GM21390 (cell line): ENCODE data around the gene B3GNT8.
A peak's percentile ranks its signal among the peaks of the same experiment; 100 is the strongest.
"Not testable (repeated sequence)": the region's sequence is repeated elsewhere in the genome, so short reads cannot be mapped to it uniquely, and the experiment has no call there.

Experiments used
- ATAC-seq: cut with Tn5 transposase; IDR thresholded peaks from one replicate; pipeline ENCODE4 v1.9.1; 2021; ENCODE audit not compliant: unreplicated experiment

Gene B3GNT8, protein sequence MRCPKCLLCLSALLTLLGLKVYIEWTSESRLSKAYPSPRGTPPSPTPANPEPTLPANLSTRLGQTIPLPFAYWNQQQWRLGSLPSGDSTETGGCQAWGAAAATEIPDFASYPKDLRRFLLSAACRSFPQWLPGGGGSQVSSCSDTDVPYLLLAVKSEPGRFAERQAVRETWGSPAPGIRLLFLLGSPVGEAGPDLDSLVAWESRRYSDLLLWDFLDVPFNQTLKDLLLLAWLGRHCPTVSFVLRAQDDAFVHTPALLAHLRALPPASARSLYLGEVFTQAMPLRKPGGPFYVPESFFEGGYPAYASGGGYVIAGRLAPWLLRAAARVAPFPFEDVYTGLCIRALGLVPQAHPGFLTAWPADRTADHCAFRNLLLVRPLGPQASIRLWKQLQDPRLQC

DNA sequence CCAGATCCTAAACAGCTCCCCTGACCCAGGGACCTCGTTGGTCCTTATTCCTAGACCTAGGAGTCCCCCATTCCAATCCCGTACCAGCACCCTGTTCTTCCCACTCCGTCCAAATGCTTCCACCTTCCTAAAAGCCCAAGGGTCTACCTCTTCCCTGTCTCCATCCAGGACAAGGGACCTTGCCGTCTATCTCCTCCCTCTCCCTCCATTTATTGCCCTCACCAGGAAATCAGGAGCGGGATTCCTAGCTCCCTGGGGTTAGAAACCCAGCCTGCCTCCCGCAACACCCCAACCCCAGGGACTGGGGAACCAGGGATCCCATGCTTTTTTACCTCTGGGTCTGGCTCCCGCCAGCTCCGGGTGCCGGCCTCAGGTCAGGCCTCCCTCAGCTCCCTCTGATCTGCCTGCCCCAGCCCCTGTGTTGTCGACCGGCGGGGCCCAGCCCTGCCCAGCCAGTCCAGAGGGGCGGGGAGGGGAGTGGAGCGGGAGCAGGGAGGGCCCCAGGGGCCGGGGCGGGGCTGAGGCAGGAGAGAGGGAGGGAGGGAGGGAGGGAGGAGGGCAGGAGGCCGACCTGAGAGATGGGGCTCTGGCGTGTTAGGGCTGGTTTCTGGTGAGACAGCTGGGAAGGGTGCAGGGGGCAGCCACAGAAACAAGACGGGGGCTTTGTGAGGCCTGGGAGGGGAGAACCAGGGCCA is at the start of gene B3GNT8:
Gene B3GNT8, minus strand, starts transcription at position 423 of the 695 bp plus-strand sequence. CDS start 596 bp downstream, outside the sequence.
- no peak for ATAC-seq

DNA sequence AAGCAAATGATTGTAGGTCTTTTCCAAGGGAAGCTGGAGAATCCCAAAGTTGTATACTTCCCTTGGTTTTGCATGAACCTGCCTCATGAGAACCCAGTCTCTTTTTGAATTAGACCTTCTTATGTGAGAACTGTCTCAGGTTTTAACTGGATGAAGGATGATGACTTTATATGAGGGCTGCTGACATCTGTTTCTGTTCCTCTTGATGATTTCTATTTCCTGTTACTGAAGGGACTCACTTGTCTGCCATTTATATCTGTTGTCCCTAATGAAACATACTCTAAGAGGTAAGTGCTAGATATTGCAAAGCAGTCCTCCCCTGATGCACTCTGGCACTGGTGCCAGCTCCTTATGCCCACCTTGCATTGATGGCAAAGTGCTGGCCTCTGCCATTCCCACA is 49.4 kb upstream of the B3GNT8 start:
- ATAC-seq, result no peak

DNA sequence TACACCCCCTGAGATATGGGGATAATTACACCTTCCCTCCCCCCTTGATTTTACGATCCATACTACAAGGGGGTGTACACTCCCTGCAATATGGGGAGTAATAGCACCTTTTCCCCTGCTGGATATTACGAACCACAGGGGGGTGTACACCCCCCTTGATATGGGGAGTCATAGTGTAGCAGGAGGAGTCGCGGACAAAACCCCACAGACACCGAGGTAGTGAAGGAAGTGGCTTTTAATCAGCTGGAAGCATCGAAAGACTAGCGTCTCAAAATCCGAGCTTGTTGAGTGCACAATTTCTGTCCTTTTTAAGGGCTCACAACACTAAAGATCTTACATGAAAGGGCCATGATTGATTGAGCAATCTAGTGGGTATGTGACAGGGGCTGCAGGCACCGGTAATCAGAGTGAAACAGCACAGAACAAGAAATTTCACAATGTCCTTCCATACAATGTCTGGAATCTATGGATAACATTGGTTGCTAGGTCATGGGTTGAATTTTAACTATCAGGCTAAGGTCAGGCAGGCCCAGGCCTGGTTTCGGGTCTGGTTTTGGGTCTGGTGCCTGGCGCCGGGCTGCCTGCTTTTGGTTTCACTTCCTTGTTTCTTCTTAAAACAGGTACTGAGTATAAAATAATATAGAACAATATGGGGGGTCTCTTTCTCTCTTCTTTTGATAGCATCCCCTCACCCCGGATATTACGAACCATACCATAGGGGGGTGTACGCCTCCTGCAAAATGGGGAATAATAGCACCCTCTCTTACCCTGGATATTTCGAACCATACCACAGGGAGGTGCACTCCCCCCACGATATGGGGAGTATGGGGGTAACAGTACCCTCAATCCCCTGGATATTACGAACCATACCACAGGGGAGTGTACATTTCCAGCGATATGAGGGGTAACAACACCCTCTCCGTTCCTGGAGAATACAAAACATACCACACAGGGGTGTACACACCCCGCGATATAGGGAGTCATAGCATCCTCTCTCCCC is 36.4 kb upstream of the B3GNT8 start:
- not testable (repeated sequence) for ATAC-seq

DNA sequence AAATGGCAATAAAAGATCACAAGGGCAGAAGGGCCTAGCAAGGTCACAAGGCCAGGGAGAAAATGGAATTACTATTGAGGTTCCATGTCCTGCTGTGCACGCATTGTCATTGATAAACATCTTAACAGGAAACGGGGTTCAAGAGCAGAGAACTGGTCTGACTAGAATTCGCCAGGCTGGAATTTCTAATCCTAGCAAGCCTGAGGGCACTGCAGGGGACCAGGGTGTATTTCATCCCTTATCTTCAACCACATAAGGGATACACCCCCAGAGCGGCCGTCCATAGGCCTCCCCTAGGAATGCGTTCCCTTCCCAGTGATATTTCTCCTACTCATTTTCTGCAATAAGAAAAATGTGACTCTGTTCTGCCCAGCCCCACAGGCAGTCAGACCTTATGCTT is 35.3 kb upstream of the B3GNT8 start:
- ATAC-seq, result no peak

DNA sequence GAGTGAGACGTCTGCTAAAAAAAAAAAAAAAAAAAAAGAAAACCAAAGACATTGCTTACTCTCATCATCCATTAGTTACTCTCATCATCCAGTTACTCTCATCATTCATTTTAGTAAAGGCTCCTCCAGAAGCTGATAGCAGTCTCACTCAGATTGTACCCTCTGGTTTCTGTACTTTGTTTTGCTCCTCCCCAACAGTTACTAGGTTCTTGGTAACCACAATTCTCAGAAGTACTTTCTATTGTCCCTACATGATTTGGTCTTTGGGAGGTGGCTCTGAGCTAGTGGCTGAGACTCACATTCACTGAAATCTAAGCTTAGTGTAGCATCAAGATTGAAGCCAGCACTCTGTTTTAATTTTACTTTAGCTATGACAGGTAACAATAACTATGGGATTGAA is 30.1 kb upstream of the B3GNT8 start:
- ATAC-seq, result peak; percentile 66

DNA sequence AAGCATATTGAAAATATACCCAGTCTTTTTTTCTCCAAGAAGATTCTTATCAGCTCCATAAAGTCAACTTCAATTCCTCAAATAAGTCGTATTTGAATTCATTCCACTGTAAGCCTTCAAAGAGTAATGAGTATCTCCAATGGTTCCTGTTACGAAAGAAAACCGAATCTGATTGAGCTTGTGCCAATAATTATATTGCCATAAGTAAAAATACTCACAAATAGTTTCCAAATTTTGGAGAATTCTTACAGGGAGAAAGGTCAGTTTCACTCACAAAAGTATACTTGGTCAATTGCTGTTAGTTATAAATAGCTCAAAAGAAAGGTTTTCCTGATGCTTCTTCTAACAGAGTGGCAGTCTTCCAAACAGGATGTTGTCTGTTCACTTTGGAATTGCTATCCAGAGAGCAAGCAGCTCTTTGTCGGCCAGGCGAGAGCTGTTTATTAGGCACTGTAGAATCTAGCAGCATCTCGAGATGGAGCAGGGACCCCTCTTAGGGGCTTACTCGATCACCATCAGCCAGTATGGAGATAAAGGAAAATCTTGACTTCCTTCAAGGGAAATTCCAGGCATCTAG is 29.3 kb upstream of the B3GNT8 start:
- no peak for ATAC-seq

DNA sequence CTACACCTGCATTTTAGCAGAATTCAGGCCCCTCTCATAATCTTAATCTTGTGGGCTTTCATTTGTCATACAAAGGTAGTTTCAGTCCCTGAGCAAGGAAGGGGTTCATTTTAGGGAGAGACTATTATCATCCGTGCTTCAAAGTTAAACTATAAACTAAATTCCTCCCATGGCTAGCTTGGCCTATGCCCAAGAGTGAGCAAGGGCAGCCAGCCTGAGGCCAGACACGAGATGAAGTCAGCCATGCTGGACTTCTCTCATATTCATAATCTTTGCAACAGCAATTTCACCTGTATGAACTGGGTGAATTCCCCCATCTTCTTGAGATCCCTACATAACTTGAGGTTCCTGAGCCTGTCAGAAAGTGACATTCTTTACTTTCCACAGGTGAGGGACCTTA is 28.8 kb upstream of the B3GNT8 start:
- ATAC-seq, result no peak

DNA sequence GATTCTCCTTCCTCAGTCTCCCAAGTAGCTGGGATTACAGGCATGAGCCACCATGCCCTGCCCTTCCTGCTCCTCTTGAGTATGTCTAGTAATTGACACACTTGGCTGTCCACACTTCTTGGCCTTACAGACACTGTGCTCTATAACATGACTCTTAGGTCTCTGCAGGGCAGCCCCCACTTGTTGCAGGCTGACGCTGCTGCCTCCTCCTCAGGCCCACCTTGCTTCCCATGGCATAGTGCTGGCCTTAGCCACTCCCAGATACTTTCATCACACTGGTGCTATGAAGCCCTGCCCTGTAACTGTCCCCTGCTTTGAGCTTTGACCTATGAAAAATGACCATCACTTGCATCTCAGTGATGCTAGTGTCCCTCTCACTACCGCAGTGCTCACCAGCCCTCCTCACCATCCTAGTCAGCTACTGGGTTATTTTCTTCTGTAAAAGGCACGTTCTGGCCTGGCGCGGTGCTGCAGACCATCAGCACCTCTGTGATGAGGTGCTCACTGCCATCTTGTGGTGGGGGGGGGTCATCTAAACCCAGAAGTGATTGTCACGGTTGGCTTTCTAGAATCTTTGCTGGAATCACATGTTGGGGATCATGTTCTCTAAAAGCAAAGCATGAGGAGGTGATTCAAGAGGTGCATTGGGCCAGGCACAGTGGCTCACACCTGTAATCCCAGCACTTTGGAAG is 25.6 kb upstream of the B3GNT8 start:
- no peak for ATAC-seq

DNA sequence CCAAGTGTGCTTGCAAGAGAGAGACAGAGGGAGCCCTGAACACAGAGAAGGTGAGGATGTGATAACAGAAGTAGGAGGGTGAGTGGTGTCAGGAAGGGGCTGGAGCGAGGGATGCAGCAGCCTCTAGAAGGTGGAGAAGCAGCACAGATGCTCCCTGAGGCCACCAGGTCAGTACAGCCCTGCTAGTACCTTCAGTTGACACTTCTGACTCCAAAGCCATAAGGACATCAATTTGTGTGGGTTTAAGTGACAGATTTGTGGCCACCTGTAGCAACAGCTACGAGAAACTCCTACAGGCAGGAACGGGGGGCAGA is 22.6 kb upstream of the B3GNT8 start:
- ATAC-seq, result no peak

DNA sequence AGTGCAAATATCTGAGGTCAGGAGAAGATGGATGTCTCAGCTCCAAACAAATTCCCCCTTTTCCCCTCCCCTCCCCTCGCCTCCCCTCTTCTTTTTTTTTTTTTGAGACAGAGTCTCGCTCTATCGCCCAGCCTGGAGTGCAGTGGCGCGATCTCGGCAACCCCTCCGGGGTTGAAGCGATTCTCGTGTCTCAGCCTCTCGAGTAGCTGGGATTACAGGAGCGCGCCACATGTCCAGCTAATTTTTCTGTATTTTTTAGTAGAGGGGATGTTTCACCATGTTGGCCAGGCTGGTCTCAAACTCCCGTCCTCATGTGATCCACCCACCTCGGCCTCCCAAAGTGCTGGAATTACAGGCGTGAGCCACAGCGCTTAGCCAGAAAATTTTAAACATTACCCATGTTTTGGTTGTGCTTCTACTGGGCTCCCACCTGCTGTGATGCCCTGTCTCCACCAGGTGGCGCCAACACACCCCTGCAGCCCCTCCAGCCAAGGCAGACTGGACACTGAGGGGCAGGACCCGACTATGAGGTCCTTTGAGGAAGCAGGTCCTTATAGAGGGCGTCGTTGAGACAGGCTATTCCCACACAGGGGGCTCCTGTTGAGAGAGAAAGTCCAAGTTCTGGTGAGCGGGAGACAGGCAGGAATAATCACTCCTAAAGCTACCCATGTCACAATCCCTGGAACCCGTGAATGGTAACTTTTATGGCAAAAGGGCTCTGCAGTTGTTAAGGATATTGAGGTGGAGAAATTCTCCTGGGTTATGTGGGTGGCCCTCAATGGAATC is 22.1 kb upstream of the B3GNT8 start:
- ATAC-seq, result no peak

DNA sequence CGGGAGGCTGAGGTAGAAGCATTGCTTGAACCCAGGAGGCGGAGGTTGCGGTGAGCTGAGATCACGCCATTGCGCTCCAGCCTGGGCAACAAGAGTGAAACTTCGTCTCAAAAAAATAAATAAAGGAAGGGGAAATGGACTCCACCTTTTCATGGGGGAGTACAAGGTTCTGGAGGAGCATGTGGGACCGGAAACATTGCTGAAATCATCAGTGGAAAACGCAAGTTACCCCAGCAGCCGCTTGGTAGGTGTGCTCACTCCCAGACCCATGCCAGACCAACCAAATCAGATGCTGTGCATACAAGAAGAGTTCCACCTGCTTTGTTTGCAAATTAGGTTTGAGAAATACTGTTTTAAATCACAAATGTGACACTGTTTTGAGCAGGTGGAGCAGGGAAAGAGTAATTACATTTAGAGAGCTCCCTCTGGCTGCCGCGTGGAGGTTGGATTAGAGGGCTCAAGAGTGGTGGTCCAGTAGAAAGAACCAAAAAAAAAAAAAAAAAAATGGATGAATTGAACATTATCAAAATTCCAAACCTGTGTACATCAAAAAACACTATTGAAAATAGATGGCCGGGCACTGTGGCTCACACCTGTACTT is 20.7 kb upstream of the B3GNT8 start:
- no peak for ATAC-seq

DNA sequence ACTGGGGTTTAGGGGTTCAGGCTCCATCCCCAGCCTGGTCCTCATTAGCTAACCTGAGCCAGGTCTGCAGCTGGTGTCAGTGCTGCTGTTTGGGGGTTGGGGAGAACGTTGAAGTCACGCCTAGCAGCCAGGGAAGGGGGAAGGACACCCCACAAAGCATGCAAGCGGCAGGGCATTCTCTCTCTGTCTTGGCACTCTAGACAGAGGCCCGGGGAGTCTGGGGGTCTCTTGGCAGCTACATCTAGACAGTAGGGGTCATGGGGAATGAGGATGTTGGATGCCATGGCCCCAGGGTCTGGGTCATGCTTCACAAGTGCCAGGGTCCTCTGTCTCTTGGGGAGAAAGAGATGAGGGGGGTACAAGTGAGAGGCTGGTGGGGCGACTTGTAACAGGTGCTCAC is 18.4 kb upstream of the B3GNT8 start:
- no peak for ATAC-seq

DNA sequence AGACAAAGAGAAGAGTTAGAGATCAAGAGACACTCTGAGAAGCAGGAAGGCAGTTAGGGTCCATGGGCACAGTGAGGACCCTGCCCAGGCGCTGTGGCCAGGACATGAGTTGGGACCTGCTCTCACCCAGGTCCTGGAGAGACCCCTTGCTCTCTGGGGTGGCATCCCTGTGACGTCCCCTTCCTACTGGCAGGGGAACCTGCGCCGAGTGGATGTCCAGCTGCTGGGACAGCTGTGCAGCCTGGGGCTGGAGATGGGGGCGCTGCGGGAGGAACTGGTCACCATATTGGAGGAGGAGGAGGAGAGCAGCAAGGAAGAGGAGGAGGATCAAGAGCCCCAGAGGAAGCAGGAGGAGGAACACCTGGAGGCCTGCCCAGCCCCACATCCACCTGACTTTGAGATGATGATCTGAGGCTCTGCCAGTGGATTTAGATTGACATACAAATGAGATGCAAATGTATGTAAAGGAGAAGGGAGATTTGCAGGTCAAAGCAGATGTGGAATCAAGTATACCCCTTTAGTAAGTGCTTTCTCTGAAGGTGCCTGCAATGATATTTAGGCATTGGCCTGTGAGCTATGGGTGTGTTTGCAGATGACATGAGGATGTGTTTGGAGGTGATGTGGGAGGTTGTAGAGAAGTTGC is 16.8 kb upstream of the B3GNT8 start:
- no peak for ATAC-seq

DNA sequence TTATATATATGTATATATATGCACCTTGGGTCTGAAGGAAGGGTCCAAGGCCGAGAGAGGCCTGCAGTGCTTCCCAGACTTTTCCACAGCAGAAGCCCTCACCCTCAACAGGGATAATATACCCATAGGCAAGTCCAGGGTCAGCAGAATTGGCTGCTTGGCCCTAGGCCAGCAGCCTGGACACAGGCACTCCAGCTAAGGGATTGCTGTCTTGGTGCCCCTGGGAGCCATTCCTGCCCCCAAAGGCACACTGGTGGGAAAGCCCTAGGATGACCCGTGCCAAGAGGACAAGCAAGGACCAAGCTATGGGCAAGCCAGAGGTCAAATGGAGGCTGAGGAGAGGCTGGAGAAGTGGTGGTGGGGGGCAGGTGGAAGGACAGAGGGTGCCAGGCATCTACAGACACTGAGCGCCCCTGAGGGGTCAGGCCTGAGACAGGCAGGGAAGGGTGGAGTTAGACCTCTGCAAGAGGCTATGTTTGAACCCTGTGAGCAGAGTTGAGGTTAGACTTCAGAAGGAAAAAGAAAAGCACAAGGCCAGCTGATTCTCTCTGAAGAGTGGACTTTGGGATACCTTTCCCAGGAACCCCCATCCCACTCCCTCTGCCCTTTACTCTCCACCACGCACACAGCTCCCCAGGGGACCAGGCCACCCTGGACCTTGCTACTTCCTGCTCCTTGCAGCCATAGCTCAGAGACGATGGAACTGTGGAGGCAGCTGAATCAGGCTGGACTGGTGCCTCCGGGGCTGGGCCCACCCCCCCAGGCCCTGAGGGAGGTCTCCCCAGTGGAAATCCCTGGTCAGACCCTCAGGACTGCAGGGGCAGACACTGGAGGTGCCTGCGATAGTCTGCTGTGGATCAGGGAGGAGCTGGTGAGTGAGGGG is 15.5 kb upstream of the B3GNT8 start, which contains the start of gene ERICH4:
Gene ERICH4, plus strand, starts transcription at position 684 of the 883 bp plus-strand sequence. Its CDS starts 14 bp downstream, at position 698.
- no peak for ATAC-seq

DNA sequence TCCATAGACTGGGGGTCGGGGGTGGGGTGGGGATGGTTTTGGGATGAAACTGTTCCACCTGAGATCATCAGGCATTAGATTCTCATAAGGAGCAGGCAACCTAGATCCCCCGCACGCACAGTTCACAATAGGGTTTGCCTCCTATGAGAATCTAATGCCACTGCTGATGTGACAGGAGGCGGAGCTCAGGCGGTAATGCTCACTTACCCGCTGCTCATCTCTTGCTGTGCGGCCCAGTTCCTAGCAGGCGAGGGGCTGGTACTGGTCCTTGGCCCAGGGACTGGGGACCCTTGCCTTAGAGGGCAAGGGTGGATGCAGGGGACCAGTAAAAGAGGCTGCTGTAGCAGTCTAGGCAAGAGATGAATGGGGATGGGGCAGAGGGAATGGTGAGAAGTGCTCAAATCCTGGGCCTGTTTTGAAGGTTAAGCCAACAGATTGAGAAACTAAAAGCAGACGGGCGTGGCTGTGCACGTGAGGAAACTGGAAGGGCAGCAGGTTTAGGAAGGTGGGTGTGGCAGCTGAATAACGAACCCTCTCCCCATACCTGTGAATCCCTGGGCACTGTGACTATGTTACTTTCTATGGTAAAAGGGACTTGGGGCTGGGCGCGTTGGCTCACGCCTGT is 14.3 kb upstream of the B3GNT8 start:
- ATAC-seq, result no peak

DNA sequence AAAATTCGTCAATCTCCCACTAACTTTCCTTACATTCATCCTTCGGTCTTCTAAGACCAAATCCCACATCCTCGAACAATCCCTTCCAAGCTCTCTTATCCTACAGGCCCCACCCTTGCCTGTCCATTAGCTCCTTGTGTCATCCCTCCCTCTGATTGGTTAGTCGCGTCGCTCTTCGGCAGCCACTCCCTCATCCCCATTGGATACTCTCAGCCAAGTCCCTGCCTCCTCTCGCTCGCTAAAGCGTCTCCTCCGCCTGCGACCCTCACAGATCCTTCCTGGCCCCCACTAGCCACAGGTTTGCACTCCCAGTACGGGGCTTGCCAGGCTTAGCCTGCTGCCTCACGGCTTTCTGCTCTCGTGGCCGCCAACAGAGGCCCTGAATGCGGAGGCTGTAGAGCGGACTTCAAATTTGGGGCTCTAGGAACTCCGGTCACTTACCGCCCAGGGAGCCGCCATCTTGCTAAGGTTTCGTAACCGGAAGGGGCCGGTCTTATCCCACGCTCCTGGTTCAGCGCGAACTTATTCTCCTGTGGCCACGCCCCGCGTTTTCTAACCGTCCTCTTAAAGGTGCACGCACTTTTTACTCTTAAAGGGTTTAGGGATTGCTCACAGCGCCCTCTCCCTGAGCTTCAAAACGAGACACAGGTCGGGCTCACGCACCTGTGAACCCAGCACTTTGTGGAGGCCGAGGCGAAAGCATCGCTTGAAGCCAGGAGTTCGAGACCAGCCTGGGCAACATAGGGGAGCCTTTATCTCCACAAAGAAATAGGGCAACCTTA is 12.5 kb upstream of the B3GNT8 start, which contains the start of gene DMAC2:
Gene DMAC2, minus strand, starts transcription at position 472 of the 782 bp plus-strand sequence. Its CDS starts 13 bp downstream, at position 459.
- peak; percentile 92 for ATAC-seq
